GM18511 (cell line): ENCODE measurements around the gene CSF3.

Experiments
- ATAC-seq: cut with Tn5 transposase; IDR thresholded peaks from one replicate; pipeline ENCODE4 v1.9.1; 2021; ENCODE audit warnings: mild to moderate bottlenecking, moderate library complexity; ENCODE audit not compliant: unreplicated experiment

Gene CSF3

DNA sequence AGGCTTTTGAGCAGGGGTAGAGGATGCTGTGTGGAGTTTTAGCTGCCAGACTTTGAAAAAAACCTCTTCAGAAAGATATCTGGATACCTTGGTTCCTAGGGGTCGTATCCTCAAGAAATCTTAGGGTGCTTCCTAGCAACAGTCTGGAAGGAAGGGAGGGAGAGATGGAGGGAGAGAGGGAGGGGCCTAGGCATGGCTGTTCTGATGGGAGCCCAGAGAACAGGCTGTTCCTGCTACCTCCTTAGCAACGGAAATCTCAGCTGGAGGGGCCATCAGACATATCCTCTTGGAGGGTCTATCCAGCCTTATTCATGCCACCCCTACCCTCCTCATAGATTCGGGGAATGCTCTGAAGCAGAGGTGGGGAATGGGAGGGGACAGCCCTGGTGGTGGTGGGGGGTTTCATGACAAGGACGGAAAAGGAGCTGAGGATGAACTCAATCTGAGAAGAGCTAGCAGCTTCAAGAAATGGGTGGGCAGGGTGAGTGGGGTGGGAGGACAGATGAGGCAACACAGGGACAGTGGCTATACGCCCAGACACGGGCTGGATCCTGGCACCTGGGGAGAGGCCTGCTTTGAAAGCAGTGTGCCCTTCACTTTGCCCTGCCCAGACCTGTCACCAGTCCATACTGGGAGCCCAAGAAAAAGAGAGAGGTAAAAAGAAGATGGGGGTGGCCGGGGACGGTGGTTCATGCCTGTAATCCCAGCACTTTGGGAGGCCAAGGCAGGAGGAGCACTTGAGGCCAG is 44.7 kb downstream of the CSF3 start:
- no peak for ATAC-seq

GRCh38 chr17:40060887-40061608 is 45.8 kb downstream of the CSF3 start:
- no peak for ATAC-seq

DNA sequence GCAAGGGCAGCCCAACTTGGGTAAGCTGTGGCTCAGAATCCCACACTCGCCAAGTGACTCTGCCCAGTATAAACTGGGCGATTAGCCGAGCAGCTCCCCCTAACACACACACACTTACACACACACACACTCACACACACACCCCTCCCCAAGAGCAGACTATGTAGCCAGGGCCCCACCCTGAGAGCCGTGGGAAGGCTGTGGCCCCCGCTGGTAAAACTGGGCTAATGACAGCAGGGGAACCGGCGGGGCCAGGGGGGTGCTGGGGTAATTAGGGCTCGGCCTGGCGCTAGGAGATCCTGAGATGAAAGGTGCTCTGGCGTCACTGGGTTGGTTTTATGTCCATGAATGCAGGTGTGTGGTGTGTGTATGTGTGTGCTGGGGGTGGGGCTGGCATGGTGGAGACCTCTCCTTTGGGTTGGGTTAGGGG is 46.4 kb downstream of the CSF3 start:
- no peak for ATAC-seq

DNA sequence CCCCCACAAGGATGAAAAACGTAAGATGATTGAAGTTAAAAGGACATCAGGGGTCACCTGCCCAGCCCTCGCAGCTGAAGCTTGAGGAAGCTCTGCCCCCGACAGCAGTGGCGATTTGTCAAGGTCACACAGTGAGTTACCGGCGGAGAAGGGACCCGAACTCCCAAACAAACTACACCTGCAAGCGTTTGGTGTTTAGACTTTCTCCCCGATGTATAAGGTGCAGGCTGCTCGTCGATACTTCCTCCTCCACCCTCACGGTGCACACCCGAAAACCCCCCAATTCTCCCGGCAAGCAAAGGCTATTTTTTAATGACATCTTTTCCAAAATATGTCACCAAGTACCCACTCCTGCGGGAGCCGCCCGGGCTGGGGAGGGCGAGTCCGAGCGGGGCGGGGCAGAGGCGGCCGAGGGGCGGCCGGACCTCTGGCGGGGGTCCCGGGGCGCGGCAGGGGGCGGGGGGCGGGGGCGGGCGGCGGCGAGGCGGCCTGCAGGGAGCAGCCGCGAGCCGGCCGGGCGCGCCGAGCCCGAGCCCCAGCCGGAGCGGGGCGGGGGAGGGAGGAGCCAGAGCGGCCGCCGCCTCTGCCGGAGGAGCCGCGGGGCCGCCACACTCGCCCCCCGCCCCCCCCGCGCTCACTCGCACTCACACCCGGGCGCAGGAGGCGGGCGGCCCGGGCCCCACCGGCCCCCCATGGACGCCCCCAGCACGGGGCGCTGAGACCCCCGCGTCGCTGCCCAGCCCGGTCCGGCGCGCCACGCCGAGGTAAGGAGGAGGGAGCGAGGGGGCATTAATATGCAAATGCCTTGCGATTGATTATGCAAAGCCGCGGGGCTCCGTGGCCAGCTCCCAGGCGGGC is 47.3 kb downstream of the CSF3 start, which contains the start of gene THRA:
Gene THRA (plus strand): TSS at position 637 of the 858 bp plus-strand sequence. CDS start 11,524 bp downstream, outside the sequence.
- ATAC-seq: peak; percentile 65

DNA sequence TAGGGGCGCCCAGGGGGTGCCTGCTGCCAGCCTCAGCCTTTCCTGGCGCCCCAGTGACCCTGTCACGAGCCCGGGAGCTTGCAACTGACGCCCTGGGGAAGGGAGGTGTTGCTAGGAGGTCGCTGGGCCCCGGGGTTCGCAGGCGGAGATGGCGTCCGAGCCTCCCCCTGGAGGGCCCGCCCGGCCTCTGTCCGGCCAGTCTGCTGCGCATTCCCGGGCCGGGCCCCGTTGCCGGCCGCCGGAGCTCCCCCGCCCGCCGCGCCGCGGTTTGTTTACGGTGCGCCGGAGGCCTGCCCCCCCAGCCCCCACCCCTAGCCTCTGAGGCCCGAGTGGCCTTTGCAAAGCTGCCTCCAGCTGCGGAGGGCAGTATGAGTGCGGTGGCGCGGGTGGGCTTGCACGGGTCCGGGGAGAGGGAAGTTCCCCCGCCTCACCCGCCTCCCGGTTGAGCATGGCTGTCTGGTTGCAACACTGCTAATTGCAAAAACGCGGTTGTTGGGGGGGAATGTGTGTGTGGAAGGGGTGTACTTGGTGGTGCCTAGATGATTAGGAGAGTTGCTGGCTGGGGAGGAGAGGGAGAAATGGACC is 48.0 kb downstream of the CSF3 start:
- peak; percentile 24 for ATAC-seq

GRCh38 chr17:40063901-40064531 is 48.8 kb downstream of the CSF3 start:
- no peak for ATAC-seq

GRCh38 chr17:40064971-40065768 is 49.9 kb downstream of the CSF3 start:
- no peak for ATAC-seq

DNA sequence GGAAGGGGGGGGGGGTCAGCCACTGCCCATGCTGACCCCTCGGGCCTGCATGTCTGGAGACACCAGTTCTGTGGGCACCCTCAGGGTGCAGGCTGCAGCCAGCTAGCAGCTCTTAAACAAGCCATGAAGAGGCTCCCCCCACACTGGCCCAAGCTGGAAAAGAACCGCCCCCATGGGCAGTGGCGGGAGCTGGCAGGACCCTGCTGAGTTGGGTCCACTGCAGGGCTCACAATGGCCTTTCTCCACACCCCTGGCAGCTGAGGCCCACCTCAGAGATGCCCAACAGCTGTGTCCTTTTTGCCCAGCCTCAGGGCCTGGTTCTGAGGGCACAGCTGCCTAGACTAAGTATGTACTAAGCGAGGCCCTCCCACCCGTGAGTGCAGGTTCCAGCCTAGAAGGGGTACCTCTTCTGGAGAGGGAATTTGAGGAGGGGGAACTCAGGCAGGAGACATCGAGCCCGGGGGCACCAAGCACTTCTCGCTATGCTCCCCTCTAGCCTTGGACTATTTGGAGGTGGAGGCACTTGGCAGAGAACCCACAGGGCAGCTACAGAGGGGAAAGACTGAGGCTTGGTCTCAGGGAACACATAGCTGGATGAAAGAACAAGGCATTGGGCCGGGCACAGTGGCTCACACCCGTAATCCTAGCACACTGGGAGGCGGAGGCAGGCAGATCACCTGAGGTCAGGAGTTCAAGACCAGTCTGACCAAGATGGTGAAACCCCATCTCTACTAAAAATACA is 50.7 kb downstream of the CSF3 start:
- no peak for ATAC-seq
